Lung (tissue), 12 donors: ENCODE data around the gene CACNA1C. TPM values are rescaled to one million over a fixed set of nuclear protein-coding genes. Genes with fewer than 3 reads are reported as not detected.

ENCODE experiments used
- ATAC-seq: fragments of 200-7000 bp; cut with Tn5 transposase; one replicate; pipeline ENCODE4 v1.9.1; 2020; ENCODE audit warnings: moderate number of reproducible peaks; ENCODE audit not compliant: insufficient read depth, low FRiP score
- DNase-seq, 3 donors: peaks; one replicate each; pipeline ENCODE4 v3.0.0-alpha.2; 2013 to 2017
- H3K27ac ChIP-seq, 2 donors: one replicate each; pipeline ENCODE4 v1.5.1; 2013; ENCODE audit warnings: mild to moderate bottlenecking in 2 of 2, moderate library complexity in 2 of 2, control low read depth in 1 of 2, inconsistent platforms in 1 of 2, low read depth in 1 of 2, low read length in 1 of 2
- H3K27me3 ChIP-seq, 3 donors: one replicate each; pipeline ENCODE4 v1.5.1; 2013; ENCODE audit warnings: low read length in 2 of 3; ENCODE audit not compliant: control insufficient read depth in 3 of 3, insufficient read depth in 3 of 3
- H3K36me3 ChIP-seq, 4 donors: one replicate each; pipeline ENCODE4 v1.5.1; 2013; ENCODE audit warnings: low read length in 4 of 4, mild to moderate bottlenecking in 1 of 4, moderate library complexity in 1 of 4; ENCODE audit not compliant: control insufficient read depth in 4 of 4, insufficient read depth in 4 of 4
- H3K4me1 ChIP-seq, 5 donors: one replicate each; pipeline ENCODE4 v1.5.1; 2013; ENCODE audit warnings: low read length in 5 of 5, mild to moderate bottlenecking in 2 of 5, moderate library complexity in 1 of 5; ENCODE audit not compliant: control insufficient read depth in 5 of 5, insufficient read depth in 5 of 5
- H3K4me3 ChIP-seq: one replicate; pipeline ENCODE4 v1.5.1; 2013; ENCODE audit warnings: mild to moderate bottlenecking, control low read depth, moderate library complexity
- H3K9ac ChIP-seq, 2 donors: one replicate each; pipeline ENCODE4 v1.5.1; 2013; ENCODE audit warnings: low read length in 2 of 2, control low read depth in 1 of 2; ENCODE audit not compliant: insufficient read depth in 1 of 2
- H3K9me3 ChIP-seq, 4 donors: one replicate each; pipeline ENCODE4 v1.5.1; 2013; ENCODE audit warnings: low read length in 3 of 4, mild to moderate bottlenecking in 1 of 4, moderate library complexity in 1 of 4; ENCODE audit not compliant: control insufficient read depth in 4 of 4, insufficient read depth in 3 of 4
- CTCF ChIP-seq: IDR thresholded peaks from 2 replicates; pipeline ENCODE4 v1.5.1; 2012; ENCODE audit warnings: mild to moderate bottlenecking; ENCODE audit errors: control extremely low read depth, extremely low read depth
- WGBS, 2 donors: extraction: QIAGEN DNeasy Blood & Tissue Kit; methylation state at CpG; one replicate each; pipeline ENCODE4 v1.1.7; 2013; 5-methylcytosine and 5-hydroxymethylcytosine counted together
- polyA plus RNA-seq, 2 donors: library from polyadenylated mRNA; stranded (reverse); fragments of 200-250 nt; gene quantifications; one replicate each; pipeline ENCODE4 v1.2.1, GENCODE V29; 2013
- total RNA-seq, 2 donors: library from RNA; depleted of rRNA in 1 of 2; stranded (reverse); fragments of >200 nt in 1 of 2; gene quantifications; one replicate each; pipeline ENCODE4 v1.2.1, GENCODE V29; 2014 to 2021
- donor health status: control.
- donor health status: control.
- donor health status: Bipolar disorder and iron deficiency.
- donor health status: healthy.
- donor health status: DM: yes; HTN: yes; CAD: no.

The CACNA1C gene
- total and polyA plus RNA-seq, 4 donors, result 3.2 to 17.5 (median 7.5) TPM

GRCh38 chr12:2110849-2111566 lies 58.2 kb downstream of the CACNA1C start:
- DNase-seq (no peak), ATAC-seq (no peak)
- Histone ChIP-seq H3K27ac (peak overlapping the region in 1 of 2 donors; percentile 73), H3K9ac (no peak overlapping the region), H3K27me3 (no peaks in the 10 kb centered on the region), H3K36me3 (peaks cover 0 to 4% (median under 1%) of the 10 kb centered on the region in 4 donors), H3K9me3 (no peaks in the 10 kb centered on the region), H3K4me3 (no peak overlapping the region), H3K4me1 (peaks cover 0 to 17% (median 8%) of the 10 kb centered on the region in 5 donors)
- TF ChIP-seq CTCF, result no peak
- 77 to 82% methylated on average over 16 of the region's 16 CpGs for WGBS, 2 donors

DNA sequence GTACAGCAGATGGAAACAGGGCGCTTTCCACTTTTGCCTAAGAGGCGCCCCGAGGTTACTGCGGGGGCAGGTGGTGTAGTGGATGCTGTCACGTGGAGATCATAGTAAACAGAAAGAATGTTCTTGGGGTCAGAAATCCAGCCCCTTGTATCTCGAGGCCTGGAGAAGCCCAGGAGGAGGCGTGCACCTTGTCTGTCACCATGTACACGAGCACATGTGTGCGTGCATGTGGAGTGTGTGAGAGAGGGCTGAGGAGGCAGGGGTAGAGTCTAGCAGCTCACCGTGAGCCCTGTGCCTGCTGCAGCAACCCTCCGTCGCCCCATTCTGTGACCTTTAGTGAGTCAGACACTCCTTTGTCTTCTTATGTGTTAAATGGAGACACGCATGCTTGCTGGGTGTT lies 59.0 kb downstream of the CACNA1C start:
- WGBS, 2 donors, result 75 to 79% methylated on average over 13 of the region's 13 CpGs
- no peak overlapping the region for H3K4me3 ChIP-seq
- peak overlapping the region in 1 of 2 donors; percentile 73 for H3K27ac ChIP-seq
- no peak for ATAC-seq
- no peaks in the 10 kb centered on the region for H3K9me3 ChIP-seq
- peak in 1 of 3 donors; percentile 25 for DNase-seq
- H3K4me1 ChIP-seq, result peaks cover 0 to 18% (median 8%) of the 10 kb centered on the region in 5 donors
- H3K9ac ChIP-seq, result no peak overlapping the region
- no peak for TF ChIP-seq CTCF
- H3K27me3 ChIP-seq, result no peaks in the 10 kb centered on the region
- peaks cover 0 to 4% (median under 1%) of the 10 kb centered on the region in 4 donors for H3K36me3 ChIP-seq

DNA sequence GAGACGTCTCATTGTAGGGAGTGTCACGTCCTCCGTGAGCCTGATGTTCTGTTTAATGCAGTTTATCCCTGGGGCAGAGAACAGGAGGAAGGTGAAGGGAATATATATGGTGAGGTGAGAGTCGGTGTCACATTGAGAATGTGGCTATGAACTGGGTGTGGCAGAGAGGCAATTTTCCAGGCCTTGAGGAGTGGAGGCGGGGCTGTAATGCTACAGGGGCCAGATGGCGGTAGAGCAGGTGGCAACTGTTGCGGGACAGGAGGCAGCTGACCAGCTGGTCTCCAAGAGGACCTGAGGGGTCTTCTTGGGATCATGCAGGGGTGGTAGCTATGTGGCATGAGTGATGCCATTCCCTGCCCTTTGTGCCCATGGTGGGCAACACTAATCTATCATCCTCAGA lies 59.6 kb downstream of the CACNA1C start:
- Histone ChIP-seq H3K27ac (peak overlapping the region in 1 of 2 donors; percentile 73), H3K36me3 (peaks cover 0 to 4% (median under 1%) of the 10 kb centered on the region in 4 donors), H3K9ac (no peak overlapping the region), H3K27me3 (no peaks in the 10 kb centered on the region), H3K4me1 (peaks cover 0 to 18% (median 8%) of the 10 kb centered on the region in 5 donors), H3K9me3 (no peaks in the 10 kb centered on the region), H3K4me3 (no peak overlapping the region)
- TF ChIP-seq CTCF, result no peak
- DNase-seq, result no peak
- 91 to 92% methylated on average over 7 of the region's 7 CpGs for WGBS, 2 donors
- no peak for ATAC-seq
